GM10248 (cell line): ENCODE data around the gene DPP10.

ENCODE experiments used
- CTCF ChIA-PET: fragments of 300-600 bp; sonication (Branson Sonifier 250); formaldehyde crosslinking; extraction: SDS; loops from one replicate; lab custom pipeline; 2021; ENCODE audit warnings: antibody characterized with exemption; lab: Yijun Ruan, JAX
- POLR2A ChIA-PET: fragments of 350-650 bp; sonication (Branson Sonifier 250); formaldehyde crosslinking; extraction: SDS; loops from one replicate; lab custom pipeline; 2020; ENCODE audit warnings: antibody characterized with exemption; lab: Yijun Ruan, JAX
- DNase-seq: peaks from one replicate; pipeline ENCODE4 v3.0.0; 2012; ENCODE audit errors: extremely low spot score
- TF ChIP-seq, protein P1 (sequence below): IDR thresholded peaks from 2 replicates; pipeline ENCODE4 v1.5.1; 2012; ENCODE audit warnings: mild to moderate bottlenecking, low read depth; ENCODE audit errors: extremely low read depth, missing control alignments, control extremely low read depth

The DPP10 gene

GRCh38 chr2:115208493-115209164 is 766.2 kb downstream of the DPP10 start:
- TF ChIP-seq, protein P1, sequence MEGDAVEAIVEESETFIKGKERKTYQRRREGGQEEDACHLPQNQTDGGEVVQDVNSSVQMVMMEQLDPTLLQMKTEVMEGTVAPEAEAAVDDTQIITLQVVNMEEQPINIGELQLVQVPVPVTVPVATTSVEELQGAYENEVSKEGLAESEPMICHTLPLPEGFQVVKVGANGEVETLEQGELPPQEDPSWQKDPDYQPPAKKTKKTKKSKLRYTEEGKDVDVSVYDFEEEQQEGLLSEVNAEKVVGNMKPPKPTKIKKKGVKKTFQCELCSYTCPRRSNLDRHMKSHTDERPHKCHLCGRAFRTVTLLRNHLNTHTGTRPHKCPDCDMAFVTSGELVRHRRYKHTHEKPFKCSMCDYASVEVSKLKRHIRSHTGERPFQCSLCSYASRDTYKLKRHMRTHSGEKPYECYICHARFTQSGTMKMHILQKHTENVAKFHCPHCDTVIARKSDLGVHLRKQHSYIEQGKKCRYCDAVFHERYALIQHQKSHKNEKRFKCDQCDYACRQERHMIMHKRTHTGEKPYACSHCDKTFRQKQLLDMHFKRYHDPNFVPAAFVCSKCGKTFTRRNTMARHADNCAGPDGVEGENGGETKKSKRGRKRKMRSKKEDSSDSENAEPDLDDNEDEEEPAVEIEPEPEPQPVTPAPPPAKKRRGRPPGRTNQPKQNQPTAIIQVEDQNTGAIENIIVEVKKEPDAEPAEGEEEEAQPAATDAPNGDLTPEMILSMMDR, result no peak
- POLR2A ChIA-PET, result no interaction called here
- CTCF ChIA-PET, result interaction anchor here (0.9 kb wide), 1 partner anchor 9 kb away, joined by 3 read pairs; no protein-coding TSS in a partner anchor
- no peak for DNase-seq

DNA sequence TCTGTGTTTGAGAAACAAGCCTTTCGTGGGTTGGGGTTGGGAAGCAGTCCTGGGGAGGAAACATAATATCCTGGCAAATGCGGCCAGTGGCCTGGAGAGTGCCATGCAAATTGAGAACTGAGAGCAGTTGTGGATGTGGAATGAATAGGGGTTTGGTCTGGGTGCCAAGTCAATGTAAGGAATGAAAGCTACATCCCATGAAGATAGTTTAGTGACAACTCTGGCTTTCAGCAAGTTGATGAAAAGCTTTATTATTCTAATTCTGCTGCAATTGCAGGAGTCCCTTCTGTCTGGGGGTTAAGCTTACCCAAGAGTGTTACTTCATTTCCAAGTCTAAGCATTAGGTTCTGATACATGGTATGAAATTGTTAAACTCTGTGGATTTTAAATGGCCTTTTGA is 771.6 kb downstream of the DPP10 start:
- DNase-seq, result no peak
- CTCF ChIA-PET, result no interaction called here
- POLR2A ChIA-PET, result no interaction called here
- TF ChIP-seq, protein P1, result no peak

DNA sequence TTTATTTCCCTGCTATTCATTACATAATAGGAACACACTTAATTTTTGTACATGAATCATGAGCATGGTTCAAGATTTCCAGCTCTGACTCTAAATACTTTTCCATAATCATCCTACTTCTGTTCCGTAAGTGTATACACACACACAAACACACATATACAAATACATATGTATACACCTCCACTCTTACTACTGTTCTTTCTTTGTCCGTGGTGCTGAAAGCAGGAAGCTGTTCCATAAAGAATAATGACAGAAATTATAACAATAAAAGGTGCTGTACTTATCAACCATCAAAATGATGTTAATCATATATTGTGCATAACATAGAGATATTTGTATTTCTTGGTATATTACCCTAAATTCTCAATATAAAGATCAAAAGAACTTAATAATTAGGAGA is 776.9 kb downstream of the DPP10 start:
- CTCF ChIA-PET, result no interaction called here
- POLR2A ChIA-PET, result no interaction called here
- TF ChIP-seq, protein P1, result no peak

GRCh38 chr2:115234186-115234585 is 791.7 kb downstream of the DPP10 start:
- POLR2A ChIA-PET, result no interaction called here
- CTCF ChIA-PET, result interaction anchor here (1.6 kb wide), 1 partner anchor 11 kb away, joined by 3 read pairs; no protein-coding TSS in a partner anchor
- no peak for DNase-seq
- TF ChIP-seq, protein P1, result no peak

More for the DNA sequence above, 776.9 kb downstream of the DPP10 start:
- no peak for DNase-seq

DNA sequence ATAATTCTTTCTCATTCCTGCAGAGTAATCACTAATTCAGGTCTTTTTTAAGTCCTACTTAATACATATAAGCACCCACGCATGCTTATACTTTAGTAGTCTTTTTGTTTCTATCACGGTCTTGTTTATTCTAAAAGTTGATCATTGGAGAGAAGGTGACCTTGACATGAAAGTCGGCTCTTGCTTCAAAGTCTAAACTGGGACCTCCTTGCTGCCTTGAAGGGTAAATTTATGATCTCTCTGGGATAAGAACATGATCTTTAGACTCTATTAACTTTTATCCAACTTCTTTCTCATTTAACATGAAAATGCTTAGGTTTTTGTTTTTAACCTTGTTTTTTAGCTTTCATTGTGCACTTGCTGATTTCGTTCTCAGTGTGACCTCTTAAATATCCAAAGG is 792.3 kb downstream of the DPP10 start:
- POLR2A ChIA-PET, result no interaction called here
- DNase-seq, result no peak
- TF ChIP-seq, protein P1, result no peak
- CTCF ChIA-PET, result interaction anchor here (1.6 kb wide), 1 partner anchor 11 kb away, joined by 3 read pairs; no protein-coding TSS in a partner anchor

DNA sequence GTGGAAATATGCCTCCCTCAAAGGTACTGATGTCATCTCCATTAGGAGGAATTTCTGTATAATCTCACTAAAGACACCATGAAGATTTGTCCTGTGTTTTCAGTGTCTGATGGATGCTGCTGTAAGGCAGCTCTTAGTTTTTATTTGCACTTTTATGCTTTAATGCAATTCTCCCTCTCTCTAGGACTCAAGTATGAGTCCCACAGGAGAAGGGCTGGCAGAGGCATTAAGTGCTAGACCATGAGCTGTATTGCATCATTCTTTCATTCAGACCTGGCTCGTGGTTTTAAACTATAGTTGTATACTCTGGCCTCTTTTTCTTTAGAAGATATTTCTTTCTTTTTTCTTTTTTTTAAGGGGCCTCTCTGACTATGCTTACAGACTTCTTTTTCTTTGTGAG is 805.6 kb downstream of the DPP10 start:
- TF ChIP-seq, protein P1, result no peak
- CTCF ChIA-PET, result no interaction called here
- no peak for DNase-seq
- POLR2A ChIA-PET, result no interaction called here
